BJ (cell line): ENCODE results near the gene SWAP70. TPM values are rescaled to one million over a fixed set of nuclear protein-coding genes. Genes with fewer than 3 reads are reported as not detected.

Experiments used
- CTCF ChIA-PET: fragments of 350-600 bp; formaldehyde crosslinking; extraction: SDS; loops from one replicate; lab custom pipeline; 2021; ENCODE audit warnings: antibody characterized with exemption, inconsistent platforms; lab: Yijun Ruan, JAX
- POLR2A ChIA-PET: fragments of 300-600 bp; sonication (Branson Sonifier 250); formaldehyde crosslinking; extraction: SDS; loops from one replicate; lab custom pipeline; 2021; ENCODE audit warnings: antibody characterized with exemption; lab: Charles Lee
- DNase-seq: peaks from one replicate; pipeline ENCODE4 v3.0.0-alpha.2; 2011; ENCODE audit warnings: low read depth
- H3K27me3 ChIP-seq: 2 replicates; pipeline ENCODE4 v1.6.0; 2011; ENCODE audit warnings: low read length; ENCODE audit not compliant: control insufficient read depth, insufficient read depth
- H3K36me3 ChIP-seq: 2 replicates; pipeline ENCODE4 v1.5.1; 2011; ENCODE audit warnings: low read length; ENCODE audit not compliant: control insufficient read depth, insufficient read depth
- H3K4me3 ChIP-seq: 2 replicates; pipeline ENCODE4 v1.5.1; 2011; ENCODE audit warnings: low read depth, mild to moderate bottlenecking, control low read depth, low read length
- polyA plus RNA-seq: library from polyadenylated mRNA; depleted of rRNA; stranded (reverse); fragments of >200 nt; gene quantifications from 2 replicates; pipeline ENCODE4 v1.2.3, GENCODE V29; 2011
- TF ChIP-seq, protein P1 (sequence below): IDR thresholded peaks from 2 replicates; pipeline ENCODE4 v1.5.1; 2011; ENCODE audit warnings: low read depth, mild to moderate bottlenecking, control low read depth, inconsistent platforms, low read length, moderate library complexity; ENCODE audit not compliant: insufficient read depth

Gene SWAP70
- polyA plus RNA-seq, 1 experiment: 16.6 TPM

DNA sequence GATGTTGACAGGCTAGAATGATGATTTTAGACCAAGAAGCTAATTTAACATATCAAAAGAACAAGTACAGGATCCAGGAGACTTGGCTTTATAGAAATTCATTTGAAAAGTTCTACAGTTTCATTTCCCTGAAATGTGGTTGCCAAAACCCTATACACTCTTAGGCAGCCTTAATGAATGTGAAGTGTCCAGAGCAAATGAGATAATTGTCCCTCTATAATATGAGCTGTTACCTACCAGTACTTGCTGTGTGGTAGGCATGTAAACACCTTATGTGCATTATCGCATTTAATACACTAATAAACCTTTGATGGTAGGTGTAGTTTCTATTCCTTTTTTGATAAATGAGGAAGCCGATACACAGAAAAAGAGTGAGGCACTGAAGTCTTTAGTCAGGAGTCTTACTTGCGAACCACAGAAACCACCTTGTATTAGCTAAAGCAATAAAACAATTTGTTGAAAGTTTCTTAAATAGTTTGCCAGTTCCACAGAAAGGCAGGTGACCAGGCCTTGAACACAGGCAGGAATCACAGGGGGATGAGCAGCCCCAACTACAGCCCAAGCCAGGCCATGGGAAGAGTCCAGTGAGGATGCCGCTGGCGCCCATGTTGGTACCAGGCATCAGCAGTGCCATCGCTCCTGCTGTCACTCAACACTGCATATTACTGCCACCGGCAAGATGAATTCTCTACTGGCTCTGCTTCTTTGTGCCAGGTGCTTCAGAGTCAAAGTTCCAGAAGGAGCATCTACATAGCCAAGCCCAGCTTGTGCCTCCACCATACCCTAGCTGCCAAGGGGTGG, 81.7 kb downstream of the SWAP70 start:
- no peaks in the 10 kb centered on the region for H3K27me3 ChIP-seq
- TF ChIP-seq, protein P1, sequence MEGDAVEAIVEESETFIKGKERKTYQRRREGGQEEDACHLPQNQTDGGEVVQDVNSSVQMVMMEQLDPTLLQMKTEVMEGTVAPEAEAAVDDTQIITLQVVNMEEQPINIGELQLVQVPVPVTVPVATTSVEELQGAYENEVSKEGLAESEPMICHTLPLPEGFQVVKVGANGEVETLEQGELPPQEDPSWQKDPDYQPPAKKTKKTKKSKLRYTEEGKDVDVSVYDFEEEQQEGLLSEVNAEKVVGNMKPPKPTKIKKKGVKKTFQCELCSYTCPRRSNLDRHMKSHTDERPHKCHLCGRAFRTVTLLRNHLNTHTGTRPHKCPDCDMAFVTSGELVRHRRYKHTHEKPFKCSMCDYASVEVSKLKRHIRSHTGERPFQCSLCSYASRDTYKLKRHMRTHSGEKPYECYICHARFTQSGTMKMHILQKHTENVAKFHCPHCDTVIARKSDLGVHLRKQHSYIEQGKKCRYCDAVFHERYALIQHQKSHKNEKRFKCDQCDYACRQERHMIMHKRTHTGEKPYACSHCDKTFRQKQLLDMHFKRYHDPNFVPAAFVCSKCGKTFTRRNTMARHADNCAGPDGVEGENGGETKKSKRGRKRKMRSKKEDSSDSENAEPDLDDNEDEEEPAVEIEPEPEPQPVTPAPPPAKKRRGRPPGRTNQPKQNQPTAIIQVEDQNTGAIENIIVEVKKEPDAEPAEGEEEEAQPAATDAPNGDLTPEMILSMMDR: no peak
- CTCF ChIA-PET: interaction anchor here (1.2 kb wide), 1 partner anchor 132 kb away, joined by 3 read pairs; no protein-coding TSS in a partner anchor
- H3K4me3 ChIP-seq: no peak overlapping the region
- no peak for DNase-seq
- H3K36me3 ChIP-seq: peaks cover 11% of the 10 kb centered on the region
- POLR2A ChIA-PET: no interaction called here

DNA sequence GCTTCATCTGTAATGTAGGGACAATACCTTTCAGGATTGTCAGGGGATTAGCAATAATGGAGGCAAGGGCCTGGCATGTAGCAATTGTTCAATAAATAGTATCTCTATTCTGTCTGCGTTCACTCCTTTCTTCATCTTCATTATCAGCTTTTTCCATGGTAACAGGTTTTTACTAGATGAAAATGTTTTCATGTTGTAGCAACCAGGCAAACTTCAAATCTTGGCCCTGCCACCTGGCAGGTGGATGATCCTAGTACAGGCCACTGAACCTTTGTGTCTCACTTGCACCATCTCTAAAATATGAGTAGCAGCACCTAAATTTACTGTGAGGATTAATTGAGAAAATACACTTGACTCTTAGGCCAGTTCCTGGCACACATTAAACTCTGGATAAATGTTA, 83.4 kb downstream of the SWAP70 start:
- Histone ChIP-seq H3K4me3 (no peak overlapping the region), H3K36me3 (peaks cover 11% of the 10 kb centered on the region), H3K27me3 (no peaks in the 10 kb centered on the region)
- no peak for DNase-seq
- ChIA-PET CTCF (interaction anchor here (1.1 to 2.6 kb wide), 8 partner anchors 9 to 134 kb away, joined by 3 to 13 read pairs (median 4); no protein-coding TSS in a partner anchor), POLR2A (no interaction called here)
- TF ChIP-seq, protein P1: no peak

DNA sequence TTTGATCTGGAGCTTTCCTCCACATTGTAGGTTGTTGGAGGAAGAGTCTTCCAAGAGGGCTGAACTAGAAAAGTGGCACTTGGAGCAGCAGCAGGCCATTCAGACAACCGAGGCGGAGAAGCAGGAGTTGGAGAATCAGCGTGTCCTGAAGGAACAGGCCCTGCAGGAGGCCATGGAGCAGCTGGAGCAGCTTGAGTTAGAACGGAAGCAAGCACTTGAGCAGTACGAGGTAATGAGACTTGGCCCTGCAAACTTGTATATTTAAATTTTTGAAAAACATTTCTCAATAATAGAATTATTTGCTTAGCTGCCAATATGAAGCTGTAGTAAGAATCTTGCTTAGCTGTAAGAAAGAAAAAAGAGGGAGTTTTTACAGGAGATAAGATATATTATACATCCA, 84.0 kb downstream of the SWAP70 start:
- no peak for DNase-seq
- Histone ChIP-seq H3K36me3 (peaks cover 11% of the 10 kb centered on the region), H3K27me3 (no peaks in the 10 kb centered on the region), H3K4me3 (no peak overlapping the region)
- ChIA-PET CTCF (interaction anchor here (0.6 to 2.6 kb wide), 16 partner anchors 10 to 579 kb away, joined by 3 to 13 read pairs (median 4); no protein-coding TSS in a partner anchor), POLR2A (interaction anchor here (1.0 kb wide), 1 partner anchor 12 kb away, joined by 5 read pairs; no protein-coding TSS in a partner anchor)
- TF ChIP-seq, protein P1: no peak

DNA sequence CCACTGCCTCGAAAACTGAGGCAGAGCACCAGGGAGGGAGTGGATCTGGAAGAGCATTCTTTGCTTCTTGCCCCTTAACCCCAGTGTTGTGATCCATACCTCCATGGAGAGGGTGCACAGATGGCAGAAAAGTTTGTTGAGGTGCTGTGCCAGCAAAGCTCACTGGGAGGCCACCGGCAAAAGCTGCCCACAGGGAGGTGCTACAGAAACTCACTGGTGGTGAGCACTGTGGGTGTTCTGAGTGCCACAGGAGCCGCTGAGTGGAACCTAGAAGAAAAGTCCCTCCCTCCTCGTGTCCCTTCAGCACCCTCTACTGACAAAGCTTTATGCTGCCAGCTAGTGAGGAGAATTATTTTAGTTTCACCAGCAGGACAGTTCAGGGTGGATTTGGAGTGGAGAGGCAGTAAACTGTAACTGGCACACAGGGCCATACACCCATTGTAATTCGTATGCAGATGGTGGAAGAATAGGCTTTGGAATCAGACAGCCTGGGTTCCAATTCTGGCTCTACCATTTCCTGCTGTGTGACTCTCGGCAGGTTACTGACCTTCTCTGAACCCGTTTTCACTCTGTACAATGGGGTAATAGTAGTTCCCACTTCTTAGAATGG, 84.6 kb downstream of the SWAP70 start:
- POLR2A ChIA-PET: interaction anchor here (0.6 to 1.0 kb wide), 2 partner anchors 12 to 156 kb away, joined by 4 to 5 read pairs; no protein-coding TSS in a partner anchor
- Histone ChIP-seq H3K36me3 (peaks cover 11% of the 10 kb centered on the region), H3K4me3 (no peak overlapping the region), H3K27me3 (no peaks in the 10 kb centered on the region)
- DNase-seq: no peak
- CTCF ChIA-PET: interaction anchor here (0.6 to 2.6 kb wide), 16 partner anchors 11 to 578 kb away, joined by 3 to 13 read pairs (median 4); no protein-coding TSS in a partner anchor
- TF ChIP-seq, protein P1: peak; percentile 66

DNA sequence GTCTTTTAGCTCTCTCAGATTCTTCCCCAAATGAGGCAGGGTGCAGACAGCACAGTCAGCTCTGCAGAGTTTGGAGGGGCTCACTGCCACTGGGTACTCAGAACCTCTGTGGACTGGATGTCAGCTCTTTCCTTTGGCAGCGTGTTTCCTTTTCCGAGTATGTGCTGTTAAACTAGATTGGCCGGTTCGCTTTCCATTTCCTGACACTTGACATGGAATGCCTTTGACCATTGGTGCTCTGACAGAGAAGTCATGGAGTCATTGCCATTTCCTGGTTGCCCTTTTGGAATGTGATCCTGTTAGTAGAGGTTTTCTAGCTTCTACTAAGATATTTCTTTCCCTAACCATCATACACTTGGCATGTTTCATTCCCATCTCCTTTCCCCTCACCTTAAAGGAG, 86.7 kb downstream of the SWAP70 start:
- ChIA-PET CTCF (interaction anchor here (0.6 to 2.7 kb wide), 6 partner anchors 19 to 845 kb away, joined by 3 to 9 read pairs (median 4); partner anchors contain the start of gene WEE1), POLR2A (no interaction called here)
- peaks cover 10% of the 10 kb centered on the region for H3K36me3 ChIP-seq
- no peaks in the 10 kb centered on the region for H3K27me3 ChIP-seq
- H3K4me3 ChIP-seq: no peak overlapping the region
- TF ChIP-seq, protein P1: no peak
- no peak for DNase-seq
